Measurements from ENCODE around the gene TRMT11.
"Not testable (repeated sequence)": the region's sequence is repeated elsewhere in the genome, so short reads cannot be mapped to it uniquely, and the experiment has no call there.

TRMT11 gene

DNA sequence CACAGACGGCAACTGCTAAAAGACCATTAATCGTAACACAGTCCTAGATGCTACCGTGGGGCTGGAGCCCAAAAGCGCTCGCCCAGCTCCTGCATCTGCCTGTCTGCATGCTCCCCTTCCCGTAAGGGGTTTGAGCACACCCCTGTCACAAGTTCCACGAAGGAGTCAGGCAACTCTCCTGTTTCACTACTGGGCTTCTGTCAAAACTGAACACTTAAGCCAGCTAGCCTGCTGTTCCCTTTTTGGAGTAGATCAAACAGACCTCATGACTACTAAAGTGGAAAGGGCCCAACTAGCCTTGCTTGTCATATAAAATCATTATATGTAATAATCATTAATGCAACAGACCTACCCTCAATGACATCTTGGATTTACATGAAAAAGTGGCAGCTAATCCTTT is 61.3 kb downstream of the TRMT11 start:
- no peak for DNase-seq (ENCODE audit: low read depth in 3 of 3)

- DNase-seq (ENCODE audit: low read depth in 3 of 3): no peak
Measured at GRCh38 chr6:126048635-126049034, 62.3 kb downstream of the TRMT11 start.

GRCh38 chr6:126050795-126051194 is 64.5 kb downstream of the TRMT11 start:
- no peak for DNase-seq (ENCODE audit: low read depth in 3 of 3)

GRCh38 chr6:126051791-126052190 is 65.5 kb downstream of the TRMT11 start:
- no peak for DNase-seq (ENCODE audit: low read depth in 3 of 3)

GRCh38 chr6:126052485-126052884 is 66.1 kb downstream of the TRMT11 start:
- no peak for DNase-seq (ENCODE audit: low read depth in 3 of 3)

- no peak for DNase-seq (ENCODE audit: low read depth in 3 of 3)
Measured at GRCh38 chr6:126054258-126054702, 67.9 kb downstream of the TRMT11 start.

GRCh38 chr6:126054802-126055201 is 68.5 kb downstream of the TRMT11 start:
- no peak for DNase-seq (ENCODE audit: low read depth in 3 of 3)

DNA sequence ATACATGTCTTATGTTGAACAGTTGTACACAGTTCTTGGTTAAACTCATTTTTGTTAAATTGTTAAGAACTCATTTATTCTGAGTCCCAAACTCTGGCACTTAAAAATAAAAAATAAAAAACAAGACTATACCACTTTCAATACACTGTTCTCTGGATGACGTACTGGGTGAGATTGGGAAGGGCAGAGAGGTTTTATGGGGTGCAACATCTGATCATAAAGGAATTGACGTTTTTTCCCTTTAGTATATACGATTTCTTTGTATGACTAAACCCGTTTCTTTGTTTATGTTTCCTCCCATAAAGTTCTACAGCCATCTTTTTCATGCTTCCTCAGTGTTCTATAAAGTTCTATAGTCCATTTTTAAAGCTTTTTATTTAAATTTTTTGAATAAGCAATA is 69.1 kb downstream of the TRMT11 start:
- DNase-seq (ENCODE audit: low read depth in 3 of 3): no peak

- no peak for DNase-seq (ENCODE audit: low read depth in 3 of 3)
Measured at GRCh38 chr6:126056355-126057004, 70.1 kb downstream of the TRMT11 start.

DNA sequence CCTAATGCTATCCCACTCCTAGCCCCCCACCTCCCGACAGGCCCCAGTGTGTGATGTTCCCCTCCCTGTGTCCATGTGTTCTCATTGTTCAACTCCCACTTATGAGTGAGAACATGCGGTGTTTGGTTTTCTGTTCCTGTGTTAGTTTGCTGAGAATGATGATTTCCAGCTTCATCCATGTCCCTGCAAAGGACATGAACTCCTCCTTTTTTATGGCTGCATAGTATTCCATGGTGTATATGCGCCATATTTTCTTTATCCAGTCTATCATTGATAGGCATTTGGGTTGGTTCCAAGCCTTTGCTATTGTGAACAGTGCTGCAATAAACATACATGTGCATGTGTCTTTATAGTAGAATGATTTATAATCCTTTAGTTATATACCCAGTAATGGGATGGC is 71.7 kb downstream of the TRMT11 start:
- not testable (repeated sequence) for DNase-seq (ENCODE audit: low read depth in 3 of 3)

- DNase-seq (ENCODE audit: low read depth in 3 of 3): no peak
Measured at GRCh38 chr6:126060400-126060799, 74.1 kb downstream of the TRMT11 start.

DNA sequence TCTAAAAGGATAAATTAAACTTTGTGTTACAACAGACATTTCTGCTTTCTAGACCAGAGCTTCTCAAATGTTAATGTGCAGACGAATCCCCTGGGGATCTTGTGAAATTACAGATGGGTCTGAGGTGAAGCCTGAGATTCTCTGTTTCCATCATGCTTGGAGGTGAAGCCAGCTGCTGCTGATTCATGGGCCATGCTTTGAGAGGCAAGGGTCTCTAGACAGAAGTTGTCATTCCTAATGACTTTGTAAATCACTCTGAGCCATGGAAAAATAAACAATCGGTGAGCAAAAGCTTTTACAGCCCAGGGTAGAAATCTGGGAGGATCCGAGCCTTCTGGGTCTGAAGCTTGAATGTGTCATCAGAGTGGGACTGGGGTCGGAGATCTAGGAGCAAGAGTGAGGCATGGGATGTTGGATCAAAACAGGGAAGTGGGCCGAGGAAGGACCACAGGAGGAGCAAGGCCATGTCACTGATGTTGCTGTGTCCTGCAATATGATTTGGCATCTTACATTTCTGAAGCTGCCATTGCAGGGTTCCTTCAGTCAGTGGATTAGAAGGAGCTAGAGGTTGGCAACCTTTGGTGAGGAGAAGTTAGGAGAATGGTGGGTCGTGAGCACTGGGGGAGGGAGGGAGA is 77.3 kb downstream of the TRMT11 start:
- no peak for DNase-seq (ENCODE audit: low read depth in 3 of 3)

- DNase-seq (ENCODE audit: low read depth in 3 of 3): no peak
Measured at GRCh38 chr6:126064257-126064747, 78.0 kb downstream of the TRMT11 start.

DNA sequence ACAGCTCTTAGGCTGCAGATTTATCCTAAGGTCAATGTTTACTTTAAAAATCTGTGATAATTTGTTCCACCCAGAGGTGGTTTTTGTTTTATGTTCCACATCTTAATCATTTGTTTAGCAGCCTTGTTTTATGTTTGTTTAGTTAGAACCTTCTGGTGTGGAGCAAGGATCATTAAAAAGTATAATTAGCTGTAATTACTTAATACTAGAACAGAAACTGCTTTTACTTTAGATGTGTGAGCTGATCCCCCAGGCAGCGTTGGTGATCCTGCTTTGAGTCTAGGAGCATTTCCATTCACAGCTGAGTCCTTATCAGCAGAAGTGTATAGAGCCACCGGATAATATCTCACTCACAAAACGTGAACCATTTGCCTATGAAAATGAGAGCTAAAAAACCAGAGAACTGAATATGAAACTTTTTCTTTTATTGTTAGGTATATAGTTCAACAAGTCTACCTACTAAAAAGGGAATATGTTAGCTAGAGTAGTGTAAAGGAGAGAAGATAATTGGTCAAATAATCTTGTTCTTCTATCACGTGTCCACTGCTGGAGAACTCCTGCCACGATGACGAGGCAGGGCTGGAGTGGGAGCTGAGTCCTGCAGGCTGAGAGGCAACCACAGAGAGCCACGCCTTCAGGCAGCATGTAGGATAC is 78.5 kb downstream of the TRMT11 start:
- no peak for DNase-seq (ENCODE audit: low read depth in 3 of 3)

GRCh38 chr6:126066053-126067048 is 80.0 kb downstream of the TRMT11 start:
- DNase-seq (ENCODE audit: low read depth in 3 of 3): no peak

- no peak for DNase-seq (ENCODE audit: low read depth in 3 of 3)
Measured at GRCh38 chr6:126067073-126067472, 80.7 kb downstream of the TRMT11 start.

GRCh38 chr6:126069449-126069848 is 83.1 kb downstream of the TRMT11 start:
- no peak for DNase-seq (ENCODE audit: low read depth in 3 of 3)

DNA sequence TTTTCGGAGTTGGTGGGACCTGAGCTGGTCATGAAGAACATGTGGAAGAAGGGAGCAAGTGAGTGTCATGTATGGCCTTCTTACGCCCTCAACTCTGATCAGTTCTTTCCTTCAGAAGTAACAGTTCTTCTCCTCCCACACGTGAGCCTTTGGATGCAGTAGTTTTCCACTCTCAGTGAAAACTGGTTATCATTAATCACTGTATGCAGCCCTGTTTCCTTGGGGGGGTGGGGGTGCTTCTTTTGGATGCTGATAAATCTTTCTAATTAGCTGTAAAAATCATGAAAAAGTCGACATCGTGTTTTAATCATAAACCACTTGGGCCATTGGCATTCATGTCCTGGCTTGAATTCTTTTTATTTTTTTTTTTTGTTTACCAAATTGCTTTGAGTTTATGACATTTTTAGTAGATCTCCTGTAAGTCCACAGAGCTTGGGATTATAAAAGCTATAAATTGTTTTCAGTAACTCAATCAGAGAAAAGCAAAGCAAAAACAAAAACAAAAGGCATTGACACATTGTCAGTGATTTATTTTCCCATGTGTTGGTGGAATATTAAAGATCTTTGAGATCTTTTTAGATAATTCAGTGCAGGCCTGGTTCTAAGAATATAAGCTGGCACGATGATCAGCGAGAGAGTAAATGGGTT is 84.8 kb downstream of the TRMT11 start:
- DNase-seq (ENCODE audit: low read depth in 3 of 3): no peak

DNA sequence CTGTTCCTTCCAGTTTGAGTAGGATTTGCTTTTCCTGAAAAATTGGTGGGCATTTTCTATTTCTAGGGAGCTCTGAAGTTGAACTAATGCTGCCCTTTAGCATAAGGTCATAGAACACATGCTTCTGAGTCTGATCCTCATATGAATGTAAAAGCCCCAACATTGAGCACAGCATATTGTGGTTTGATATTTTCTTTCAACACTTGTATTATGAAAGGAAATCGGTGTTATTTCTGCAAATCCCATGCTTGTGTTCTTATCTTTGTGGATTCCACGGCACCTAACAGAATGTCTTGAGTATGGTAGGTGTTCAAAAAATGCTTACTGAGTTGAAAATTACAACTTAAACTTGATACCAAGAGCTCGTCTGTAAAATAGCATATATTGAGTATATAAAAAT is 85.8 kb downstream of the TRMT11 start:
- DNase-seq (ENCODE audit: low read depth in 3 of 3): no peak

GRCh38 chr6:126072834-126073233 is 86.5 kb downstream of the TRMT11 start:
- DNase-seq (ENCODE audit: low read depth in 3 of 3): no peak

Measured in stimulated activated CD4-positive, alpha-beta T cell treated with anti-CD3 and anti-CD28 coated beads, TNF-alpha, amount 100 ng/mL, for 4 hours (primary cell).